ENCODE data around the gene FTSJ3. TPM values are rescaled to one million over a fixed set of nuclear protein-coding genes. Genes with fewer than 3 reads are reported as not detected.

The FTSJ3 gene
- total and polyA plus RNA-seq, 2 experiments from 2014 or later, result 29.2 to 61.5 TPM

DNA sequence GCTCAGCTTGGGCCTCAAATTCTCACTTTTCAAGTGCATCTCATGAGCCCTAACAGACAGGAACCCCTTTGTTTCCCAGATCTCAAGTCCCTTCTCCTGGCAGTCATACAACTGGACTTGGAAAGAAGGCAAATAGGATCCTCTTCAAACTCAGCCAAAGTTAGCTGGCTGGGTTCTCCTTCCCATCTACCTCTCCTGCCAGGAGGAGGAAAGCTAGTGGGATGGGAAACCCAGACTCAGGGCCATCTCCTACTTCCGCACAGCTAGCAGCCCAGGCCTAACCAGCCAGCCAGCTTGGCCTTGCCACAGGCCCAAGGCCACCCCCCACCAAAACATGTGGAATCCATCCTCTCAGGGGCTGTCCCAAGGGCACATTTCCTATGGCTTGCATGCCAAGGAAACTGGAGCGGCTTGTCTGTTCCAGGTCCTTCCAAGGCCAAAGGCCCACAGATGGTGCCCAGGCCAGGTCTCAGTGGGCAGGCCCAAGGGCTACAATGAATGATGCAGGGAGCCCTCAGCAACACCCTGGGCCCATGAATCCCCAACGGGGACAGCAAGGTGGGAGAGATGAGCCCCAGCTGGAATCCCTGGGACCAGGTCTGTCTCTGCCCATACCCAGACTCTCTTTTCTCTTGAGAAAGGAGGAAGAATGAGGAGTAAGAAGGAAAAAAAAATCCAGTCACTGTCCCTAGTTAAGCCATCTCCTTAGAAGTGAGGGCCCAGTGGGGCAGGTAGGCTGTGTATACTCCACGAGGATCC lies 13.3 kb upstream of the FTSJ3 start:
- Histone ChIP-seq H3K27me3 (ENCODE audit: insufficient read depth) (peaks cover 12% of the 10 kb centered on the region), H3K9me2 (ENCODE audit: insufficient read depth) (no peaks in the 10 kb centered on the region), H4K20me1 (replicated peaks; ENCODE audit: insufficient read depth) (peaks cover 7% of the 10 kb centered on the region; the same call in 1 of the 2 replicates), H3K79me2 (replicated peaks; ENCODE audit: insufficient read depth) (peaks cover 44% of the 10 kb centered on the region), H2AFZ (no peak overlapping the region), H3K4me2 (peak overlapping the region; percentile 97), H3F3A (replicated peaks; ENCODE audit: low read depth) (0 out of 2 replicates have a peak, but pooled peaks cover 8% of the 10 kb centered on the region), H3K27ac (ENCODE audit: low read depth) (no peak overlapping the region), H3K36me3 (ENCODE audit: insufficient read depth) (no peaks in the 10 kb centered on the region), H3K4me1 (ENCODE audit: insufficient read depth) (peaks cover 28% of the 10 kb centered on the region), H3K4me3 (peak overlapping the region; percentile 94)
- peaks cover 39% of the 10 kb centered on the region for H3K4me1 Mint-ChIP-seq
- TF ChIP-seq, protein P1, sequence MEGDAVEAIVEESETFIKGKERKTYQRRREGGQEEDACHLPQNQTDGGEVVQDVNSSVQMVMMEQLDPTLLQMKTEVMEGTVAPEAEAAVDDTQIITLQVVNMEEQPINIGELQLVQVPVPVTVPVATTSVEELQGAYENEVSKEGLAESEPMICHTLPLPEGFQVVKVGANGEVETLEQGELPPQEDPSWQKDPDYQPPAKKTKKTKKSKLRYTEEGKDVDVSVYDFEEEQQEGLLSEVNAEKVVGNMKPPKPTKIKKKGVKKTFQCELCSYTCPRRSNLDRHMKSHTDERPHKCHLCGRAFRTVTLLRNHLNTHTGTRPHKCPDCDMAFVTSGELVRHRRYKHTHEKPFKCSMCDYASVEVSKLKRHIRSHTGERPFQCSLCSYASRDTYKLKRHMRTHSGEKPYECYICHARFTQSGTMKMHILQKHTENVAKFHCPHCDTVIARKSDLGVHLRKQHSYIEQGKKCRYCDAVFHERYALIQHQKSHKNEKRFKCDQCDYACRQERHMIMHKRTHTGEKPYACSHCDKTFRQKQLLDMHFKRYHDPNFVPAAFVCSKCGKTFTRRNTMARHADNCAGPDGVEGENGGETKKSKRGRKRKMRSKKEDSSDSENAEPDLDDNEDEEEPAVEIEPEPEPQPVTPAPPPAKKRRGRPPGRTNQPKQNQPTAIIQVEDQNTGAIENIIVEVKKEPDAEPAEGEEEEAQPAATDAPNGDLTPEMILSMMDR (conservative IDR thresholded peaks at IDR 0.05; ENCODE audit: low read depth in 2 of 2), result no peak
- TF ChIP-seq STAT1 (IDR thresholded peaks at IDR 0.05; ENCODE audit: unreplicated experiment) (no peak), ZNF114 (CRISPR knock-in tag; IDR thresholded peaks at IDR 0.05) (no peak), ZNF331 (CRISPR knock-in tag; IDR thresholded peaks at IDR 0.05; ENCODE audit: low read depth) (no peak), EZH2phosphoT487 (IDR thresholded peaks at IDR 0.05; ENCODE audit: unreplicated experiment) (no peak), EZH2 (IDR thresholded peaks at IDR 0.05; ENCODE audit: low read depth, unreplicated experiment) (no peak), POLR2AphosphoS5 (IDR thresholded peaks at IDR 0.05; ENCODE audit: low read depth) (no peak), NANOG (IDR thresholded peaks at IDR 0.05; ENCODE audit: borderline replicate concordance) (no peak), JUNB (IDR thresholded peaks at IDR 0.05; ENCODE audit: unreplicated experiment) (no peak), CREB1 (CRISPR knock-in tag; IDR thresholded peaks at IDR 0.05; ENCODE audit: low read depth) (no peak)
- TF ChIP-seq, protein P2, sequence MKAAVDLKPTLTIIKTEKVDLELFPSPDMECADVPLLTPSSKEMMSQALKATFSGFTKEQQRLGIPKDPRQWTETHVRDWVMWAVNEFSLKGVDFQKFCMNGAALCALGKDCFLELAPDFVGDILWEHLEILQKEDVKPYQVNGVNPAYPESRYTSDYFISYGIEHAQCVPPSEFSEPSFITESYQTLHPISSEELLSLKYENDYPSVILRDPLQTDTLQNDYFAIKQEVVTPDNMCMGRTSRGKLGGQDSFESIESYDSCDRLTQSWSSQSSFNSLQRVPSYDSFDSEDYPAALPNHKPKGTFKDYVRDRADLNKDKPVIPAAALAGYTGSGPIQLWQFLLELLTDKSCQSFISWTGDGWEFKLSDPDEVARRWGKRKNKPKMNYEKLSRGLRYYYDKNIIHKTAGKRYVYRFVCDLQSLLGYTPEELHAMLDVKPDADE (IDR thresholded peaks at IDR 0.05), result no peak
- TF ChIP-seq, protein P3, sequence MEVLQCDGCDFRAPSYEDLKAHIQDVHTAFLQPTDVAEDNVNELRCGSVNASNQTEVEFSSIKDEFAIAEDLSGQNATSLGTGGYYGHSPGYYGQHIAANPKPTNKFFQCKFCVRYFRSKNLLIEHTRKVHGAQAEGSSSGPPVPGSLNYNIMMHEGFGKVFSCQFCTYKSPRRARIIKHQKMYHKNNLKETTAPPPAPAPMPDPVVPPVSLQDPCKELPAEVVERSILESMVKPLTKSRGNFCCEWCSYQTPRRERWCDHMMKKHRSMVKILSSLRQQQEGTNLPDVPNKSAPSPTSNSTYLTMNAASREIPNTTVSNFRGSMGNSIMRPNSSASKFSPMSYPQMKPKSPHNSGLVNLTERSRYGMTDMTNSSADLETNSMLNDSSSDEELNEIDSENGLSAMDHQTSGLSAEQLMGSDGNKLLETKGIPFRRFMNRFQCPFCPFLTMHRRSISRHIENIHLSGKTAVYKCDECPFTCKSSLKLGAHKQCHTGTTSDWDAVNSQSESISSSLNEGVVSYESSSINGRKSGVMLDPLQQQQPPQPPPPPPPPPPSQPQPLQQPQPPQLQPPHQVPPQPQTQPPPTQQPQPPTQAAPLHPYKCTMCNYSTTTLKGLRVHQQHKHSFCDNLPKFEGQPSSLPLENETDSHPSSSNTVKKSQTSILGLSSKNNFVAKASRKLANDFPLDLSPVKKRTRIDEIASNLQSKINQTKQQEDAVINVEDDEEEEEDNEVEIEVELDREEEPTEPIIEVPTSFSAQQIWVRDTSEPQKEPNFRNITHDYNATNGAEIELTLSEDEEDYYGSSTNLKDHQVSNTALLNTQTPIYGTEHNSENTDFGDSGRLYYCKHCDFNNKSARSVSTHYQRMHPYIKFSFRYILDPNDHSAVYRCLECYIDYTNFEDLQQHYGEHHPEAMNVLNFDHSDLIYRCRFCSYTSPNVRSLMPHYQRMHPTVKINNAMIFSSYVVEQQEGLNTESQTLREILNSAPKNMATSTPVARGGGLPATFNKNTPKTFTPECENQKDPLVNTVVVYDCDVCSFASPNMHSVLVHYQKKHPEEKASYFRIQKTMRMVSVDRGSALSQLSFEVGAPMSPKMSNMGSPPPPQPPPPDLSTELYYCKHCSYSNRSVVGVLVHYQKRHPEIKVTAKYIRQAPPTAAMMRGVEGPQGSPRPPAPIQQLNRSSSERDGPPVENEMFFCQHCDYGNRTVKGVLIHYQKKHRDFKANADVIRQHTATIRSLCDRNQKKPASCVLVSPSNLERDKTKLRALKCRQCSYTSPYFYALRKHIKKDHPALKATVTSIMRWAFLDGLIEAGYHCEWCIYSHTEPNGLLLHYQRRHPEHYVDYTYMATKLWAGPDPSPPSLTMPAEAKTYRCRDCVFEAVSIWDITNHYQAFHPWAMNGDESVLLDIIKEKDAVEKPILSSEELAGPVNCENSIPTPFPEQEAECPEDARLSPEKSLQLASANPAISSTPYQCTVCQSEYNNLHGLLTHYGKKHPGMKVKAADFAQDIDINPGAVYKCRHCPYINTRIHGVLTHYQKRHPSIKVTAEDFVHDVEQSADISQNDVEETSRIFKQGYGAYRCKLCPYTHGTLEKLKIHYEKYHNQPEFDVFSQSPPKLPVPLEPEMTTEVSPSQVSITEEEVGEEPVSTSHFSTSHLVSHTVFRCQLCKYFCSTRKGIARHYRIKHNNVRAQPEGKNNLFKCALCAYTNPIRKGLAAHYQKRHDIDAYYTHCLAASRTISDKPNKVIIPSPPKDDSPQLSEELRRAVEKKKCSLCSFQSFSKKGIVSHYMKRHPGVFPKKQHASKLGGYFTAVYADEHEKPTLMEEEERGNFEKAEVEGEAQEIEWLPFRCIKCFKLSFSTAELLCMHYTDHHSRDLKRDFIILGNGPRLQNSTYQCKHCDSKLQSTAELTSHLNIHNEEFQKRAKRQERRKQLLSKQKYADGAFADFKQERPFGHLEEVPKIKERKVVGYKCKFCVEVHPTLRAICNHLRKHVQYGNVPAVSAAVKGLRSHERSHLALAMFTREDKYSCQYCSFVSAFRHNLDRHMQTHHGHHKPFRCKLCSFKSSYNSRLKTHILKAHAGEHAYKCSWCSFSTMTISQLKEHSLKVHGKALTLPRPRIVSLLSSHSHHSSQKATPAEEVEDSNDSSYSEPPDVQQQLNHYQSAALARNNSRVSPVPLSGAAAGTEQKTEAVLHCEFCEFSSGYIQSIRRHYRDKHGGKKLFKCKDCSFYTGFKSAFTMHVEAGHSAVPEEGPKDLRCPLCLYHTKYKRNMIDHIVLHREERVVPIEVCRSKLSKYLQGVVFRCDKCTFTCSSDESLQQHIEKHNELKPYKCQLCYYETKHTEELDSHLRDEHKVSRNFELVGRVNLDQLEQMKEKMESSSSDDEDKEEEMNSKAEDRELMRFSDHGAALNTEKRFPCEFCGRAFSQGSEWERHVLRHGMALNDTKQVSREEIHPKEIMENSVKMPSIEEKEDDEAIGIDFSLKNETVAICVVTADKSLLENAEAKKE (CRISPR knock-in tag; IDR thresholded peaks at IDR 0.05), result no peak
- TF ChIP-seq, protein P4, sequence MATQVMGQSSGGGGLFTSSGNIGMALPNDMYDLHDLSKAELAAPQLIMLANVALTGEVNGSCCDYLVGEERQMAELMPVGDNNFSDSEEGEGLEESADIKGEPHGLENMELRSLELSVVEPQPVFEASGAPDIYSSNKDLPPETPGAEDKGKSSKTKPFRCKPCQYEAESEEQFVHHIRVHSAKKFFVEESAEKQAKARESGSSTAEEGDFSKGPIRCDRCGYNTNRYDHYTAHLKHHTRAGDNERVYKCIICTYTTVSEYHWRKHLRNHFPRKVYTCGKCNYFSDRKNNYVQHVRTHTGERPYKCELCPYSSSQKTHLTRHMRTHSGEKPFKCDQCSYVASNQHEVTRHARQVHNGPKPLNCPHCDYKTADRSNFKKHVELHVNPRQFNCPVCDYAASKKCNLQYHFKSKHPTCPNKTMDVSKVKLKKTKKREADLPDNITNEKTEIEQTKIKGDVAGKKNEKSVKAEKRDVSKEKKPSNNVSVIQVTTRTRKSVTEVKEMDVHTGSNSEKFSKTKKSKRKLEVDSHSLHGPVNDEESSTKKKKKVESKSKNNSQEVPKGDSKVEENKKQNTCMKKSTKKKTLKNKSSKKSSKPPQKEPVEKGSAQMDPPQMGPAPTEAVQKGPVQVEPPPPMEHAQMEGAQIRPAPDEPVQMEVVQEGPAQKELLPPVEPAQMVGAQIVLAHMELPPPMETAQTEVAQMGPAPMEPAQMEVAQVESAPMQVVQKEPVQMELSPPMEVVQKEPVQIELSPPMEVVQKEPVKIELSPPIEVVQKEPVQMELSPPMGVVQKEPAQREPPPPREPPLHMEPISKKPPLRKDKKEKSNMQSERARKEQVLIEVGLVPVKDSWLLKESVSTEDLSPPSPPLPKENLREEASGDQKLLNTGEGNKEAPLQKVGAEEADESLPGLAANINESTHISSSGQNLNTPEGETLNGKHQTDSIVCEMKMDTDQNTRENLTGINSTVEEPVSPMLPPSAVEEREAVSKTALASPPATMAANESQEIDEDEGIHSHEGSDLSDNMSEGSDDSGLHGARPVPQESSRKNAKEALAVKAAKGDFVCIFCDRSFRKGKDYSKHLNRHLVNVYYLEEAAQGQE (IDR thresholded peaks at IDR 0.05; ENCODE audit: unreplicated experiment), result no peak
- no peaks in the 10 kb centered on the region for H3K9me3 Mint-ChIP-seq
- DNase-seq (ENCODE audit: low spot score) (no peak), ATAC-seq (no peak)
- H3K27me3 Mint-ChIP-seq (ENCODE audit: insufficient read depth, low read depth, poor library complexity), result peaks cover 17% of the 10 kb centered on the region
- H3K36me3 Mint-ChIP-seq (ENCODE audit: low read depth), result peaks cover 12% of the 10 kb centered on the region
- H3K27ac Mint-ChIP-seq, result peak overlapping the region; percentile 65; the same call in 1 of the 2 replicates
- H3K4me3 Mint-ChIP-seq, result peak overlapping the region; percentile 97
